HepG2 (cell line): ENCODE results near the gene UBAC2. TPM values are rescaled to one million over a fixed set of nuclear protein-coding genes. Genes with fewer than 3 reads are reported as not detected.
A peak's percentile ranks its signal among the peaks of the same experiment; 100 is the strongest.

ENCODE experiments used
- DMAP1 ChIP-seq: IDR thresholded peaks from 2 replicates; pipeline ENCODE4 v1.6.1; 2016
- FOXC1 ChIP-seq: sonication (generic); formaldehyde crosslinking; IDR thresholded peaks from 2 replicates; pipeline ENCODE4 v1.8.0; 2022; ENCODE audit warnings: mild to moderate bottlenecking, missing genetic modification reagents, borderline replicate concordance
- MAFG ChIP-seq: sonication (generic); formaldehyde crosslinking; IDR thresholded peaks from 2 replicates; pipeline ENCODE4 v1.5.1; 2020; ENCODE audit warnings: mild to moderate bottlenecking, missing genetic modification reagents
- MYC ChIP-seq: sonication (generic); formaldehyde crosslinking; IDR thresholded peaks from 2 replicates; pipeline ENCODE4 v1.9.0; 2021; ENCODE audit warnings: missing genetic modification reagents, borderline replicate concordance
- NFKBIZ ChIP-seq: IDR thresholded peaks from 2 replicates; pipeline ENCODE4 v1.6.1; 2018; ENCODE audit warnings: missing genetic modification reagents, missing compliant biosample characterization
- PHF20 ChIP-seq: sonication (generic); formaldehyde crosslinking; IDR thresholded peaks from 2 replicates; pipeline ENCODE4 v1.5.0; 2020; ENCODE audit warnings: mild to moderate bottlenecking, missing genetic modification reagents
- RORA ChIP-seq: sonication (generic); formaldehyde crosslinking; IDR thresholded peaks from 2 replicates; pipeline ENCODE4 v1.5.0; 2020; ENCODE audit warnings: mild to moderate bottlenecking, missing genetic modification reagents, moderate library complexity
- SALL2 ChIP-seq: sonication (generic); formaldehyde crosslinking; IDR thresholded peaks from 2 replicates; pipeline ENCODE4 v1.8.1; 2023; ENCODE audit warnings: mild to moderate bottlenecking, missing genetic modification reagents, inconsistent platforms
- SIN3B ChIP-seq: fragments of 150-350 bp; IDR thresholded peaks from 2 replicates; pipeline ENCODE4 v1.6.1; 2014; ENCODE audit warnings: low read length
- SP5 ChIP-seq: IDR thresholded peaks from 2 replicates; pipeline ENCODE4 v1.6.1; 2016; ENCODE audit warnings: low read depth, borderline replicate concordance
- TRIM24 ChIP-seq: sonication (generic); formaldehyde crosslinking; IDR thresholded peaks from 2 replicates; pipeline ENCODE4 v1.8.0; 2022; ENCODE audit warnings: mild to moderate bottlenecking, missing genetic modification reagents
- ZMAT3 ChIP-seq: sonication (generic); formaldehyde crosslinking; conservative IDR thresholded peaks from 2 replicates; pipeline ENCODE4 v1.7.0; 2021; ENCODE audit warnings: missing genetic modification reagents
- ZNF430 ChIP-seq: sonication (generic); formaldehyde crosslinking; IDR thresholded peaks from 2 replicates; pipeline ENCODE4 v1.9.0; 2021; ENCODE audit warnings: mild to moderate bottlenecking, missing genetic modification reagents
- ZNF501 ChIP-seq: sonication (generic); formaldehyde crosslinking; IDR thresholded peaks from 2 replicates; pipeline ENCODE4 v1.5.1; 2020; ENCODE audit warnings: mild to moderate bottlenecking, moderate library complexity, missing genetic modification reagents
- ZNF674 ChIP-seq: sonication (generic); formaldehyde crosslinking; IDR thresholded peaks from 2 replicates; pipeline ENCODE4 v1.5.0; 2020; ENCODE audit warnings: low read depth, mild to moderate bottlenecking, missing genetic modification reagents
- polyA plus RNA-seq, 8 experiments: library from polyadenylated mRNA; depleted of rRNA in 3 of 8; stranded (reverse) in 7 of 8; unstranded in 1 of 8; fragments of >200 nt; fragmentation: Illumina TruSeq in 4 of 8; extraction: Trizol in 4 of 8; gene quantifications; 2 replicates each; pipeline versions ENCODE4 v1.2.1 to v1.2.3, GENCODE V29; 2011 to 2016; ENCODE audit warnings: low read depth in 4 of 8, missing spikeins in 1 of 8, mixed read lengths in 1 of 8; ENCODE audit not compliant: insufficient read depth in 1 of 8
- total RNA-seq, 5 experiments: library from RNA; depleted of rRNA; stranded (reverse); fragments of >200 nt; fragmentation: Illumina TruSeq; extraction: Trizol; gene quantifications; 2 replicates each; pipeline ENCODE4 v1.2.3, GENCODE V29; 2016; ENCODE audit warnings: low read depth in 1 of 5
- TF ChIP-seq, protein P1 (sequence below): sonication (generic); formaldehyde crosslinking; IDR thresholded peaks from 2 replicates; pipeline ENCODE4 v1.5.0; 2020; ENCODE audit warnings: mild to moderate bottlenecking, low read depth, missing genetic modification reagents, borderline replicate concordance
- TF ChIP-seq, protein P2 (sequence below): sonication (generic); formaldehyde crosslinking; IDR thresholded peaks from 2 replicates; pipeline ENCODE4 v1.4.0; 2020; ENCODE audit warnings: missing genetic modification reagents, borderline replicate concordance
- TF ChIP-seq, protein P3 (sequence below): sonication (generic); formaldehyde crosslinking; IDR thresholded peaks from 2 replicates; pipeline ENCODE4 v1.4.0; 2020; ENCODE audit warnings: missing genetic modification reagents, mild to moderate bottlenecking, borderline replicate concordance
- TF ChIP-seq, protein P4 (sequence below): sonication (generic); formaldehyde crosslinking; IDR thresholded peaks from 2 replicates; pipeline ENCODE4 v1.8.1; 2023; ENCODE audit warnings: missing genetic modification reagents, inconsistent platforms, borderline replicate concordance
- TF ChIP-seq, protein P5 (sequence below): sonication (generic); formaldehyde crosslinking; IDR thresholded peaks from 2 replicates; pipeline ENCODE4 v1.4.0; 2020; ENCODE audit warnings: mild to moderate bottlenecking, missing genetic modification reagents

The UBAC2 gene
- total and polyA plus RNA-seq, 2 of the 13 experiments (the other 11 are each of a cell fraction or from before 2014, with no cell fraction given), result 61.3 to 80.8 TPM

DNA sequence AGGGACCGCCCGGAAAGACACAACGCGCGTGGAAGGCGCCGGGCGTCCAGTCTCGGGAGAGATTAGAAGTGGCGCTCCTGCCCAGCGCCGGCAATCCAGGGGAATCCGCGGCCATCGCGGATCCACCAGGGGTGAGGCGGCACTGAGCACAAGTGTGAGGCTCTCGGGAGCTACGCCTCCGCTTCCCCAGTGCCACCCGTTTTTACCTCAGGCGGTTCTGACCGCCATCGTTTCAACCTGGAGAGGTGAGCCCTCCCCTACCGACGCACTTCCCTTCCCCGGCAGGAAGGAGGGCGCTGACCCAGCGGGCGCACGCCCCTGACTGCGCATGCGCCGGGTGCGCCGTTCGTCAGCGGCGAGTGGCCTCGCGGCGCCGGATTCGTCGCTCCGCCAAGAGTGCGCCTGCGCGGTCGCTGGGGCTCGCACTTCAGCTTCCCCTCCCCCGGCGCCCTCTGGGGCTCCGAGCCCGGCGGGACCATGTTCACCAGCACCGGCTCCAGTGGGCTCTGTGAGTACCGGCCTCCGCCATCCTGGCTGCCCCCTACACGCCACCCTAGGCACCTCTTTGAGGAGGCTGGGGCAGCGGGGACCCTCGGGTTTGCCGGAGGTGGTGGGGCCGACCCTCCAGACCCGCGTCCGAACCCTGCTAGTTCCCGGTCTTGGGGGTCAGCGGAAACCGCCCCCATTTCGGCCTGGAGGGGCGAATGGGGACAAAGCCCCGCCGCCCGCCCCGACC is at the start of gene UBAC2 (continued):
- TF ChIP-seq RORA (no peak), FOXC1 (CRISPR knock-in tag) (peak; percentile 75; the same call in 1 of the 2 replicates), ZMAT3 (0 out of 2 replicates have a peak, but pooled peaks have one; percentile 55), ZNF501 (CRISPR knock-in tag) (peak; percentile 26; the same call in 1 of the 2 replicates), SIN3B (0 out of 2 replicates have a peak, but pooled peaks have one; percentile 50), DMAP1 (CRISPR knock-in tag) (peak; percentile 76), TRIM24 (CRISPR knock-in tag) (no peak), MAFG (CRISPR knock-in tag) (no peak), ZNF674 (CRISPR knock-in tag) (no peak), SALL2 (CRISPR knock-in tag) (peak; percentile 65), MYC (CRISPR knock-in tag) (peak; percentile 88), ZNF430 (no peak), SP5 (CRISPR knock-in tag) (no peak), NFKBIZ (no peak; the same call in 1 of the 2 replicates), PHF20 (peak; percentile 84)
- TF ChIP-seq, protein P1, sequence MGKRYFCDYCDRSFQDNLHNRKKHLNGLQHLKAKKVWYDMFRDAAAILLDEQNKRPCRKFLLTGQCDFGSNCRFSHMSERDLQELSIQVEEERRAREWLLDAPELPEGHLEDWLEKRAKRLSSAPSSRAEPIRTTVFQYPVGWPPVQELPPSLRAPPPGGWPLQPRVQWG (CRISPR knock-in tag), result no peak
- TF ChIP-seq, protein P2, sequence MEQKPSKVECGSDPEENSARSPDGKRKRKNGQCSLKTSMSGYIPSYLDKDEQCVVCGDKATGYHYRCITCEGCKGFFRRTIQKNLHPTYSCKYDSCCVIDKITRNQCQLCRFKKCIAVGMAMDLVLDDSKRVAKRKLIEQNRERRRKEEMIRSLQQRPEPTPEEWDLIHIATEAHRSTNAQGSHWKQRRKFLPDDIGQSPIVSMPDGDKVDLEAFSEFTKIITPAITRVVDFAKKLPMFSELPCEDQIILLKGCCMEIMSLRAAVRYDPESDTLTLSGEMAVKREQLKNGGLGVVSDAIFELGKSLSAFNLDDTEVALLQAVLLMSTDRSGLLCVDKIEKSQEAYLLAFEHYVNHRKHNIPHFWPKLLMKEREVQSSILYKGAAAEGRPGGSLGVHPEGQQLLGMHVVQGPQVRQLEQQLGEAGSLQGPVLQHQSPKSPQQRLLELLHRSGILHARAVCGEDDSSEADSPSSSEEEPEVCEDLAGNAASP, result peak; percentile 6; the same call in 1 of the 2 replicates
- TF ChIP-seq, protein P3, sequence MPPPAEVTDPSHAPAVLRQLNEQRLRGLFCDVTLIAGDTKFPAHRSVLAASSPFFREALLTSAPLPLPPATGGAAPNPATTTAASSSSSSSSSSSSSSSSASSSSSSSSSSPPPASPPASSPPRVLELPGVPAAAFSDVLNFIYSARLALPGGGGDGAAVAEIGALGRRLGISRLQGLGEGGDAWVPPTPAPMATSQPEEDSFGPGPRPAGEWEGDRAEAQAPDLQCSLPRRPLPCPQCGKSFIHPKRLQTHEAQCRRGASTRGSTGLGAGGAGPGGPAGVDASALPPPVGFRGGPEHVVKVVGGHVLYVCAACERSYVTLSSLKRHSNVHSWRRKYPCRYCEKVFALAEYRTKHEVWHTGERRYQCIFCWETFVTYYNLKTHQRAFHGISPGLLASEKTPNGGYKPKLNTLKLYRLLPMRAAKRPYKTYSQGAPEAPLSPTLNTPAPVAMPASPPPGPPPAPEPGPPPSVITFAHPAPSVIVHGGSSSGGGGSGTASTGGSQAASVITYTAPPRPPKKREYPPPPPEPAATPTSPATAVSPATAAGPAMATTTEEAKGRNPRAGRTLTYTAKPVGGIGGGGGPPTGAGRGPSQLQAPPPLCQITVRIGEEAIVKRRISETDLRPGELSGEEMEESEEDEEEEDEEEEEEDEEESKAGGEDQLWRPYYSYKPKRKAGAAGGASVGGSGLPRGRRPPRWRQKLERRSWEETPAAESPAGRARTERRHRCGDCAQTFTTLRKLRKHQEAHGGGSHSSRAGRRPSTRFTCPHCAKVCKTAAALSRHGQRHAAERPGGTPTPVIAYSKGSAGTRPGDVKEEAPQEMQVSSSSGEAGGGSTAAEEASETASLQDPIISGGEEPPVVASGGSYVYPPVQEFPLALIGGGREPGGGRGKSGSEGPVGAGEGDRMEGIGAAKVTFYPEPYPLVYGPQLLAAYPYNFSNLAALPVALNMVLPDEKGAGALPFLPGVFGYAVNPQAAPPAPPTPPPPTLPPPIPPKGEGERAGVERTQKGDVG (CRISPR knock-in tag), result 0 out of 2 replicates have a peak, but pooled peaks have one; percentile 48
- TF ChIP-seq, protein P4, sequence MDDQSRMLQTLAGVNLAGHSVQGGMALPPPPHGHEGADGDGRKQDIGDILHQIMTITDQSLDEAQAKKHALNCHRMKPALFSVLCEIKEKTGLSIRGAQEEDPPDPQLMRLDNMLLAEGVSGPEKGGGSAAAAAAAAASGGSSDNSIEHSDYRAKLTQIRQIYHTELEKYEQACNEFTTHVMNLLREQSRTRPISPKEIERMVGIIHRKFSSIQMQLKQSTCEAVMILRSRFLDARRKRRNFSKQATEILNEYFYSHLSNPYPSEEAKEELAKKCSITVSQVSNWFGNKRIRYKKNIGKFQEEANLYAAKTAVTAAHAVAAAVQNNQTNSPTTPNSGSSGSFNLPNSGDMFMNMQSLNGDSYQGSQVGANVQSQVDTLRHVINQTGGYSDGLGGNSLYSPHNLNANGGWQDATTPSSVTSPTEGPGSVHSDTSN (CRISPR knock-in tag), result no peak
- TF ChIP-seq, protein P5, sequence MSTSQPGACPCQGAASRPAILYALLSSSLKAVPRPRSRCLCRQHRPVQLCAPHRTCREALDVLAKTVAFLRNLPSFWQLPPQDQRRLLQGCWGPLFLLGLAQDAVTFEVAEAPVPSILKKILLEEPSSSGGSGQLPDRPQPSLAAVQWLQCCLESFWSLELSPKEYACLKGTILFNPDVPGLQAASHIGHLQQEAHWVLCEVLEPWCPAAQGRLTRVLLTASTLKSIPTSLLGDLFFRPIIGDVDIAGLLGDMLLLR (CRISPR knock-in tag), result no peak
